ENCODE measurements around the gene TMEM8B.

The TMEM8B gene

GRCh38 chr9:35811381-35812024 lies 17.5 kb upstream of the TMEM8B start:
- peak overlapping the region; percentile 17 to 87 for H3K27ac ChIP-seq
- no peak for TF ChIP-seq CTCF (IDR thresholded peaks at IDR 0.05)
- peak overlapping the region; percentile 69 for H3K4me3 ChIP-seq
- no peak for DNase-seq (ENCODE audit: low spot score)

- H3K27ac ChIP-seq, result peak within 1 kb of the TSS; percentile 69 to 87
- peak; percentile 96 for DNase-seq (ENCODE audit: low spot score)
- H3K4me3 ChIP-seq, result peak within 1 kb of the TSS; percentile 69
- TF ChIP-seq CTCF (IDR thresholded peaks at IDR 0.05), result no peak
These were observed 16.9 kb upstream of the TMEM8B start, which contains the start of gene SPAG8 for GRCh38 chr9:35812025-35812602. Gene SPAG8 (minus strand): TSS chr9:35812262. CDS start chr9:35812147, 115 bp downstream.

GRCh38 chr9:35813434-35814105 lies 15.5 kb upstream of the TMEM8B start:
- H3K4me3 ChIP-seq, result peak overlapping the region; percentile 87
- peak overlapping the region; percentile 95 to 96 for H3K27ac ChIP-seq
- TF ChIP-seq CTCF (IDR thresholded peaks at IDR 0.05), result no peak
- DNase-seq (ENCODE audit: low spot score), result no peak

GRCh38 chr9:35814106-35814840 lies 14.8 kb upstream of the TMEM8B start:
- peak overlapping the region; percentile 95 to 96 for H3K27ac ChIP-seq
- DNase-seq (ENCODE audit: low spot score), result no peak
- no peak for TF ChIP-seq CTCF (IDR thresholded peaks at IDR 0.05)
- H3K4me3 ChIP-seq, result peak overlapping the region; percentile 87

- Histone ChIP-seq H3K27ac (peak within 1 kb of the TSS; percentile 95 to 96), H3K4me3 (peak within 1 kb of the TSS; percentile 87)
- no peak for TF ChIP-seq CTCF (IDR thresholded peaks at IDR 0.05)
- DNase-seq (ENCODE audit: low spot score), result peak; percentile 98
These were observed 14.0 kb upstream of the TMEM8B start, which contains the start of gene HINT2 for GRCh38 chr9:35814841-35815543. Gene HINT2 (minus strand): TSS chr9:35815042. CDS start chr9:35814979, 63 bp downstream.

GRCh38 chr9:35816708-35817107 lies 12.3 kb upstream of the TMEM8B start:
- no peak for DNase-seq (ENCODE audit: low spot score)
- Histone ChIP-seq H3K27ac (no peak overlapping the region), H3K4me3 (no peak overlapping the region)
- no peak for TF ChIP-seq CTCF (IDR thresholded peaks at IDR 0.05)
